ENCODE results near the gene TSPAN18. TPM values are rescaled to one million over a fixed set of nuclear protein-coding genes. Genes with fewer than 3 reads are reported as not detected.

Gene TSPAN18
- total and polyA plus RNA-seq, 2 experiments from 2014 or later, result 6.0 to 10.6 TPM

DNA sequence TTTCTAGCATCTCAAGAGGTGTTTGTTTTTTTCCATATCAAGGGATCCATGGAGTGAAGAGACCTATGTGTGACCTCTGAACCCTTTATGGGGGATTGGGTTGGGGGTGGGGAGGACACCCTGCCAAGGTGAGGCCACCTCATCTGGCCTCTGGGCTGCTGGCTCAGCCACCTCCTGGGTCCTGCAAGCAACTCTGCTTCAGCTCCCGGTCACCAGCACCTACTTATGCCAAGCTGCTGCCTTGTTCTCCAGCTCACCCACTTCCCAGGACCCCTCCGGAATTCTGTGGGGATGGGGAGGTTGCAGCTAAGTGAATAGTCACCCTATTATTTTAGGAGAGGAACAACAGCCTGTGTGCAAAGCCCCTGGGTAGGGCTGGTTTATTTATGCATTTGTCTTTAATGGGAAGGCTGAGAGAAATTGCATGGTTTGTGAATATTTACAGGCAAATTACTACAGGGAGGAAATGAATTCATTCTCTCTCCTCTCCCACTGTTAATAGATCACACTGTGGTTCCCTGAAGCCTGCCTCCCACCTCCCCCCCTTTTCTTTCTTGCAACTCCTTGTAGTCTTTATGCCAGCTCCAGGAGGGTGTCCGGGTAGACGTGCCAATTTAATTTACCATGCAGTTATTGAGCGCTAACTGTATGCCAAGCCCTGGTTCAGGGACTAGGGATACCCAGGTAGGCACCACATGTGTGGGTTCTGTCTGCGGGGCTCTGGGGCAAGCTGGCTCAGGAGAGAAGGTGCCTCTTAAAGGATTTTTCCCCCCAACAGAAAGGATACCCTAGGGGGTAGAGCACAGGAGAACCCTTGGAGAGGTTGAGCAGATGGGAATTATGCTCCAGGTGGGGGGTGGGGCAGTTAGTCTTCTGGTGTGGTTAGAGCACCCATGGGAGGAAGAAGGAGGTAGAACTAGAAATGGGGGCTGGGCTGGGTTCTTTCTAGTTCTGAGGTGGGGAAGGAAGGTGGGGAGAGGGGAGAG lies 50.7 kb downstream of the TSPAN18 start:
- DNase-seq (ENCODE audit: low spot score) (no peak), ATAC-seq (no peak)
- Mint-ChIP-seq H3K4me1 (peaks cover 59% of the 10 kb centered on the region), H3K27me3 (ENCODE audit: insufficient read depth, low read depth, poor library complexity) (peaks cover 2% of the 10 kb centered on the region), H3K36me3 (ENCODE audit: low read depth) (no peaks in the 10 kb centered on the region; the same call in 1 of the 3 replicates), H3K9me3 (no peaks in the 10 kb centered on the region), H3K4me3 (no peak overlapping the region), H3K27ac (no peak overlapping the region)
- H2AFZ ChIP-seq, result no peak overlapping the region
- no peaks in the 10 kb centered on the region for H3K36me3 ChIP-seq (ENCODE audit: insufficient read depth)
- TF ChIP-seq, protein P1, sequence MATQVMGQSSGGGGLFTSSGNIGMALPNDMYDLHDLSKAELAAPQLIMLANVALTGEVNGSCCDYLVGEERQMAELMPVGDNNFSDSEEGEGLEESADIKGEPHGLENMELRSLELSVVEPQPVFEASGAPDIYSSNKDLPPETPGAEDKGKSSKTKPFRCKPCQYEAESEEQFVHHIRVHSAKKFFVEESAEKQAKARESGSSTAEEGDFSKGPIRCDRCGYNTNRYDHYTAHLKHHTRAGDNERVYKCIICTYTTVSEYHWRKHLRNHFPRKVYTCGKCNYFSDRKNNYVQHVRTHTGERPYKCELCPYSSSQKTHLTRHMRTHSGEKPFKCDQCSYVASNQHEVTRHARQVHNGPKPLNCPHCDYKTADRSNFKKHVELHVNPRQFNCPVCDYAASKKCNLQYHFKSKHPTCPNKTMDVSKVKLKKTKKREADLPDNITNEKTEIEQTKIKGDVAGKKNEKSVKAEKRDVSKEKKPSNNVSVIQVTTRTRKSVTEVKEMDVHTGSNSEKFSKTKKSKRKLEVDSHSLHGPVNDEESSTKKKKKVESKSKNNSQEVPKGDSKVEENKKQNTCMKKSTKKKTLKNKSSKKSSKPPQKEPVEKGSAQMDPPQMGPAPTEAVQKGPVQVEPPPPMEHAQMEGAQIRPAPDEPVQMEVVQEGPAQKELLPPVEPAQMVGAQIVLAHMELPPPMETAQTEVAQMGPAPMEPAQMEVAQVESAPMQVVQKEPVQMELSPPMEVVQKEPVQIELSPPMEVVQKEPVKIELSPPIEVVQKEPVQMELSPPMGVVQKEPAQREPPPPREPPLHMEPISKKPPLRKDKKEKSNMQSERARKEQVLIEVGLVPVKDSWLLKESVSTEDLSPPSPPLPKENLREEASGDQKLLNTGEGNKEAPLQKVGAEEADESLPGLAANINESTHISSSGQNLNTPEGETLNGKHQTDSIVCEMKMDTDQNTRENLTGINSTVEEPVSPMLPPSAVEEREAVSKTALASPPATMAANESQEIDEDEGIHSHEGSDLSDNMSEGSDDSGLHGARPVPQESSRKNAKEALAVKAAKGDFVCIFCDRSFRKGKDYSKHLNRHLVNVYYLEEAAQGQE (IDR thresholded peaks at IDR 0.05; ENCODE audit: unreplicated experiment), result no peak
- TF ChIP-seq, protein P2, sequence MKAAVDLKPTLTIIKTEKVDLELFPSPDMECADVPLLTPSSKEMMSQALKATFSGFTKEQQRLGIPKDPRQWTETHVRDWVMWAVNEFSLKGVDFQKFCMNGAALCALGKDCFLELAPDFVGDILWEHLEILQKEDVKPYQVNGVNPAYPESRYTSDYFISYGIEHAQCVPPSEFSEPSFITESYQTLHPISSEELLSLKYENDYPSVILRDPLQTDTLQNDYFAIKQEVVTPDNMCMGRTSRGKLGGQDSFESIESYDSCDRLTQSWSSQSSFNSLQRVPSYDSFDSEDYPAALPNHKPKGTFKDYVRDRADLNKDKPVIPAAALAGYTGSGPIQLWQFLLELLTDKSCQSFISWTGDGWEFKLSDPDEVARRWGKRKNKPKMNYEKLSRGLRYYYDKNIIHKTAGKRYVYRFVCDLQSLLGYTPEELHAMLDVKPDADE (IDR thresholded peaks at IDR 0.05), result no peak
- TF ChIP-seq STAT1 (IDR thresholded peaks at IDR 0.05; ENCODE audit: unreplicated experiment) (no peak), CREB1 (CRISPR knock-in tag; IDR thresholded peaks at IDR 0.05; ENCODE audit: low read depth) (no peak), POLR2AphosphoS5 (IDR thresholded peaks at IDR 0.05; ENCODE audit: low read depth) (no peak), ZNF114 (CRISPR knock-in tag; IDR thresholded peaks at IDR 0.05) (no peak), EZH2phosphoT487 (IDR thresholded peaks at IDR 0.05; ENCODE audit: unreplicated experiment) (no peak), JUNB (IDR thresholded peaks at IDR 0.05; ENCODE audit: unreplicated experiment) (no peak), NANOG (IDR thresholded peaks at IDR 0.05; ENCODE audit: borderline replicate concordance) (no peak), ZNF331 (CRISPR knock-in tag; IDR thresholded peaks at IDR 0.05; ENCODE audit: low read depth) (no peak), EZH2 (IDR thresholded peaks at IDR 0.05; ENCODE audit: low read depth, unreplicated experiment) (no peak)
- TF ChIP-seq, protein P3, sequence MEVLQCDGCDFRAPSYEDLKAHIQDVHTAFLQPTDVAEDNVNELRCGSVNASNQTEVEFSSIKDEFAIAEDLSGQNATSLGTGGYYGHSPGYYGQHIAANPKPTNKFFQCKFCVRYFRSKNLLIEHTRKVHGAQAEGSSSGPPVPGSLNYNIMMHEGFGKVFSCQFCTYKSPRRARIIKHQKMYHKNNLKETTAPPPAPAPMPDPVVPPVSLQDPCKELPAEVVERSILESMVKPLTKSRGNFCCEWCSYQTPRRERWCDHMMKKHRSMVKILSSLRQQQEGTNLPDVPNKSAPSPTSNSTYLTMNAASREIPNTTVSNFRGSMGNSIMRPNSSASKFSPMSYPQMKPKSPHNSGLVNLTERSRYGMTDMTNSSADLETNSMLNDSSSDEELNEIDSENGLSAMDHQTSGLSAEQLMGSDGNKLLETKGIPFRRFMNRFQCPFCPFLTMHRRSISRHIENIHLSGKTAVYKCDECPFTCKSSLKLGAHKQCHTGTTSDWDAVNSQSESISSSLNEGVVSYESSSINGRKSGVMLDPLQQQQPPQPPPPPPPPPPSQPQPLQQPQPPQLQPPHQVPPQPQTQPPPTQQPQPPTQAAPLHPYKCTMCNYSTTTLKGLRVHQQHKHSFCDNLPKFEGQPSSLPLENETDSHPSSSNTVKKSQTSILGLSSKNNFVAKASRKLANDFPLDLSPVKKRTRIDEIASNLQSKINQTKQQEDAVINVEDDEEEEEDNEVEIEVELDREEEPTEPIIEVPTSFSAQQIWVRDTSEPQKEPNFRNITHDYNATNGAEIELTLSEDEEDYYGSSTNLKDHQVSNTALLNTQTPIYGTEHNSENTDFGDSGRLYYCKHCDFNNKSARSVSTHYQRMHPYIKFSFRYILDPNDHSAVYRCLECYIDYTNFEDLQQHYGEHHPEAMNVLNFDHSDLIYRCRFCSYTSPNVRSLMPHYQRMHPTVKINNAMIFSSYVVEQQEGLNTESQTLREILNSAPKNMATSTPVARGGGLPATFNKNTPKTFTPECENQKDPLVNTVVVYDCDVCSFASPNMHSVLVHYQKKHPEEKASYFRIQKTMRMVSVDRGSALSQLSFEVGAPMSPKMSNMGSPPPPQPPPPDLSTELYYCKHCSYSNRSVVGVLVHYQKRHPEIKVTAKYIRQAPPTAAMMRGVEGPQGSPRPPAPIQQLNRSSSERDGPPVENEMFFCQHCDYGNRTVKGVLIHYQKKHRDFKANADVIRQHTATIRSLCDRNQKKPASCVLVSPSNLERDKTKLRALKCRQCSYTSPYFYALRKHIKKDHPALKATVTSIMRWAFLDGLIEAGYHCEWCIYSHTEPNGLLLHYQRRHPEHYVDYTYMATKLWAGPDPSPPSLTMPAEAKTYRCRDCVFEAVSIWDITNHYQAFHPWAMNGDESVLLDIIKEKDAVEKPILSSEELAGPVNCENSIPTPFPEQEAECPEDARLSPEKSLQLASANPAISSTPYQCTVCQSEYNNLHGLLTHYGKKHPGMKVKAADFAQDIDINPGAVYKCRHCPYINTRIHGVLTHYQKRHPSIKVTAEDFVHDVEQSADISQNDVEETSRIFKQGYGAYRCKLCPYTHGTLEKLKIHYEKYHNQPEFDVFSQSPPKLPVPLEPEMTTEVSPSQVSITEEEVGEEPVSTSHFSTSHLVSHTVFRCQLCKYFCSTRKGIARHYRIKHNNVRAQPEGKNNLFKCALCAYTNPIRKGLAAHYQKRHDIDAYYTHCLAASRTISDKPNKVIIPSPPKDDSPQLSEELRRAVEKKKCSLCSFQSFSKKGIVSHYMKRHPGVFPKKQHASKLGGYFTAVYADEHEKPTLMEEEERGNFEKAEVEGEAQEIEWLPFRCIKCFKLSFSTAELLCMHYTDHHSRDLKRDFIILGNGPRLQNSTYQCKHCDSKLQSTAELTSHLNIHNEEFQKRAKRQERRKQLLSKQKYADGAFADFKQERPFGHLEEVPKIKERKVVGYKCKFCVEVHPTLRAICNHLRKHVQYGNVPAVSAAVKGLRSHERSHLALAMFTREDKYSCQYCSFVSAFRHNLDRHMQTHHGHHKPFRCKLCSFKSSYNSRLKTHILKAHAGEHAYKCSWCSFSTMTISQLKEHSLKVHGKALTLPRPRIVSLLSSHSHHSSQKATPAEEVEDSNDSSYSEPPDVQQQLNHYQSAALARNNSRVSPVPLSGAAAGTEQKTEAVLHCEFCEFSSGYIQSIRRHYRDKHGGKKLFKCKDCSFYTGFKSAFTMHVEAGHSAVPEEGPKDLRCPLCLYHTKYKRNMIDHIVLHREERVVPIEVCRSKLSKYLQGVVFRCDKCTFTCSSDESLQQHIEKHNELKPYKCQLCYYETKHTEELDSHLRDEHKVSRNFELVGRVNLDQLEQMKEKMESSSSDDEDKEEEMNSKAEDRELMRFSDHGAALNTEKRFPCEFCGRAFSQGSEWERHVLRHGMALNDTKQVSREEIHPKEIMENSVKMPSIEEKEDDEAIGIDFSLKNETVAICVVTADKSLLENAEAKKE (CRISPR knock-in tag; IDR thresholded peaks at IDR 0.05), result no peak
- TF ChIP-seq, protein P4, sequence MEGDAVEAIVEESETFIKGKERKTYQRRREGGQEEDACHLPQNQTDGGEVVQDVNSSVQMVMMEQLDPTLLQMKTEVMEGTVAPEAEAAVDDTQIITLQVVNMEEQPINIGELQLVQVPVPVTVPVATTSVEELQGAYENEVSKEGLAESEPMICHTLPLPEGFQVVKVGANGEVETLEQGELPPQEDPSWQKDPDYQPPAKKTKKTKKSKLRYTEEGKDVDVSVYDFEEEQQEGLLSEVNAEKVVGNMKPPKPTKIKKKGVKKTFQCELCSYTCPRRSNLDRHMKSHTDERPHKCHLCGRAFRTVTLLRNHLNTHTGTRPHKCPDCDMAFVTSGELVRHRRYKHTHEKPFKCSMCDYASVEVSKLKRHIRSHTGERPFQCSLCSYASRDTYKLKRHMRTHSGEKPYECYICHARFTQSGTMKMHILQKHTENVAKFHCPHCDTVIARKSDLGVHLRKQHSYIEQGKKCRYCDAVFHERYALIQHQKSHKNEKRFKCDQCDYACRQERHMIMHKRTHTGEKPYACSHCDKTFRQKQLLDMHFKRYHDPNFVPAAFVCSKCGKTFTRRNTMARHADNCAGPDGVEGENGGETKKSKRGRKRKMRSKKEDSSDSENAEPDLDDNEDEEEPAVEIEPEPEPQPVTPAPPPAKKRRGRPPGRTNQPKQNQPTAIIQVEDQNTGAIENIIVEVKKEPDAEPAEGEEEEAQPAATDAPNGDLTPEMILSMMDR (conservative IDR thresholded peaks at IDR 0.05; ENCODE audit: low read depth in 2 of 2), result no peak
- no peak overlapping the region for H3K4me3 ChIP-seq
- no peaks in the 10 kb centered on the region for H4K20me1 ChIP-seq (replicated peaks; ENCODE audit: insufficient read depth)
- H3K79me2 ChIP-seq (replicated peaks; ENCODE audit: insufficient read depth), result no peaks in the 10 kb centered on the region
- no peaks in the 10 kb centered on the region for H3K9me2 ChIP-seq (ENCODE audit: insufficient read depth)
- H3K4me2 ChIP-seq, result peak overlapping the region; percentile 48; the same call in 1 of the 2 replicates
- no peak overlapping the region for H3K27ac ChIP-seq (ENCODE audit: low read depth)
- peaks cover 43% of the 10 kb centered on the region for H3K4me1 ChIP-seq (ENCODE audit: insufficient read depth)
- no peaks in the 10 kb centered on the region for H3F3A ChIP-seq (replicated peaks; ENCODE audit: low read depth)
- H3K27me3 ChIP-seq (ENCODE audit: insufficient read depth), result no peaks in the 10 kb centered on the region

All from GM23338 (cell line).